Measurements from ENCODE around the gene HDAC1. TPM values are rescaled to one million over a fixed set of nuclear protein-coding genes. Genes with fewer than 3 reads are reported as not detected.
"Not testable (repeated sequence)": the region's sequence is repeated elsewhere in the genome, so short reads cannot be mapped to it uniquely, and the experiment has no call there.

Gene HDAC1
- total RNA-seq, 4 donors from 2014 or later, result 78.2 to 96.8 (median 85.0) TPM

DNA sequence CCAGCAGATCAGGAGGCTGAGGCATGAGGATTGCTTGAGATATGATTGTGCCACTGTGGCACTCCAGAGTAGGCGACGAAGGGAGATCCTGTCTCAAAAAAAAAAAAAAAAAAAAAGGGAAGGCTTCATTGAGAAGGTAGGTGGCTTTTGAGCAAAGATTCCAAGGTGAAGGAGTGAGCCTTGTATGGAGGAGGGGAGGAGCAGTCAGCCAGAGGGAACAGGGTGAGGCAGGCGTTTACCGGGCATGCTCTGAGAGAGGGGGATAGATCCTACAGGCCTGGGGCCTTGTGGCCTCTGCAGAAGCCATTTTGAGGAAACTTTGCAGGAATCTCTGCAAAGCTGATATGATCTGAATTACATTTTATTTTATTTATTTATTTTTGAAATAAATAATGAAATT lies 5.1 kb upstream of the HDAC1 start:
- H3K4me1 ChIP-seq, result peaks cover 0 to 5% of the 10 kb centered on the region in 2 donors
- no peak for TF ChIP-seq POLR2A (IDR thresholded peaks at IDR 0.05)
- TF ChIP-seq, protein P1, sequence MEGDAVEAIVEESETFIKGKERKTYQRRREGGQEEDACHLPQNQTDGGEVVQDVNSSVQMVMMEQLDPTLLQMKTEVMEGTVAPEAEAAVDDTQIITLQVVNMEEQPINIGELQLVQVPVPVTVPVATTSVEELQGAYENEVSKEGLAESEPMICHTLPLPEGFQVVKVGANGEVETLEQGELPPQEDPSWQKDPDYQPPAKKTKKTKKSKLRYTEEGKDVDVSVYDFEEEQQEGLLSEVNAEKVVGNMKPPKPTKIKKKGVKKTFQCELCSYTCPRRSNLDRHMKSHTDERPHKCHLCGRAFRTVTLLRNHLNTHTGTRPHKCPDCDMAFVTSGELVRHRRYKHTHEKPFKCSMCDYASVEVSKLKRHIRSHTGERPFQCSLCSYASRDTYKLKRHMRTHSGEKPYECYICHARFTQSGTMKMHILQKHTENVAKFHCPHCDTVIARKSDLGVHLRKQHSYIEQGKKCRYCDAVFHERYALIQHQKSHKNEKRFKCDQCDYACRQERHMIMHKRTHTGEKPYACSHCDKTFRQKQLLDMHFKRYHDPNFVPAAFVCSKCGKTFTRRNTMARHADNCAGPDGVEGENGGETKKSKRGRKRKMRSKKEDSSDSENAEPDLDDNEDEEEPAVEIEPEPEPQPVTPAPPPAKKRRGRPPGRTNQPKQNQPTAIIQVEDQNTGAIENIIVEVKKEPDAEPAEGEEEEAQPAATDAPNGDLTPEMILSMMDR (IDR thresholded peaks at IDR 0.05), result no peak
- no peaks in the 10 kb centered on the region for H3K9me3 ChIP-seq
- no peak overlapping the region for H3K4me3 ChIP-seq (replicated peaks in 1 of 3)
- H3K27ac ChIP-seq, result no peak overlapping the region
- 48 to 62% methylated on average over 4 of the region's 4 CpGs for WGBS, 2 donors
- intact Hi-C loops (cut with DNase I), result no loop called here
- H3K27me3 ChIP-seq, result no peaks in the 10 kb centered on the region
- DNase-seq, result peak; percentile 68 to 72
- no peaks in the 10 kb centered on the region for H3K36me3 ChIP-seq

DNA sequence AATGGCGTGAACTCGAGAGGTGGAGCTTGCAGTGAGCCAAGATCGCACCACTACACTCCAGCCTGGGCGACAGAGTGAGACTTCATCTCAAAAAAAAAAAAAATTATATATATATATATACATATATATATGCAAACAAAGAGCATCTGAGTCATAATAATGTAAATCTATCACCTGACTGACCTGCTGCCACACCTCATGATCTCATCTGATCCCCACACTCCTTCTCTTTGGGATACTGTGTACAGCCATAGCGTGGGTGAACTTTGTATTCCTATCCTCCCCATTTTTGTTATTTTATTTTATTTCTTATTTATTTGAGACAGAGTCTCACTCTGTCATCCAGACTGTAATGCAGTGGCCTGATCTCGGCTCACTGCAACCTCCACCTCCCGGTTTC lies 2.6 kb upstream of the HDAC1 start:
- 92 to 96% methylated on average over 7 of the region's 7 CpGs for WGBS, 2 donors
- H3K4me1 ChIP-seq, result peaks cover 0 to 14% of the 10 kb centered on the region in 2 donors
- no peaks in the 10 kb centered on the region for H3K27me3 ChIP-seq
- DNase-seq, result no peak
- H3K4me3 ChIP-seq (replicated peaks in 1 of 3), result no peak overlapping the region
- TF ChIP-seq, protein P1 (IDR thresholded peaks at IDR 0.05), result no peak
- intact Hi-C loops (cut with DNase I), result no loop called here
- H3K27ac ChIP-seq, result no peak overlapping the region
- H3K36me3 ChIP-seq, result no peaks in the 10 kb centered on the region
- no peaks in the 10 kb centered on the region for H3K9me3 ChIP-seq

DNA sequence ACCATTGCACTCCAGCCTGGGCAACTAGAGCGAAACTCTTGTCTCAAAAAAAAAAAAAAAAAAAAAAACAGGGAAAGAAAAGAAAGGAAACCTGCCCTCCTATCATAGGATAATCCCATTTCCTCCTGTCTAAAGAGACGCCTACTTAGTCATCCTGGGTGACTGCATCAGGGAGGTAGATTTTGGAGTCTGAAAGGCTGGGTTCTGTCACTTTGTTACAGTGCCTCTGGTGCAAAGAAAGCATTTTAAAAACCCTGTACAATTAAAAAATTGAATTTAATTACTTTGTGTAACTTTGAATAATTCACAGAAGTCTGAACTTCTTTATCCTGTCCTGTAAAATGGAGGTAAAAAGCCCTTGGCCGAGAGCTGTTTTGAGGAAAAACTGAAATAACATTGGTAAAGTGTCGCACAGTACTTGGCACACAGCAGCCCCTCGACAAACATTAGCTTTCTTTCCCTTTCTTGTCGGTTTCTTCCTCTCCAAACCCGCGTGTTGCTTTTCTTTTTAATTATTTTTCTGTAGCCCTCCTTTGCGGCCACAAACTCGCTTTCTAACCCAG lies 657 bp upstream of the HDAC1 start:
- H3K9me3 ChIP-seq, result no peaks in the 10 kb centered on the region
- H3K27ac ChIP-seq, result peak overlapping the region; percentile 78 to 91 (median 79)
- TF ChIP-seq, protein P1 (IDR thresholded peaks at IDR 0.05), result no peak
- TF ChIP-seq POLR2A (IDR thresholded peaks at IDR 0.05), result no peak
- H3K36me3 ChIP-seq, result no peaks in the 10 kb centered on the region
- no peak for DNase-seq
- H3K4me3 ChIP-seq (replicated peaks in 1 of 3), result peak overlapping the region in 2 of 3 donors; percentile 78 to 98
- H3K27me3 ChIP-seq, result no peaks in the 10 kb centered on the region
- WGBS, 2 donors, result 69 to 73% methylated on average over 10 of the region's 10 CpGs
- H3K4me1 ChIP-seq, result peaks cover 0 to 14% of the 10 kb centered on the region in 2 donors
- intact Hi-C loops (cut with DNase I), result loop anchor here (10.0 kb wide), 1 partner anchor 56 kb away; no protein-coding TSS in a partner anchor

DNA sequence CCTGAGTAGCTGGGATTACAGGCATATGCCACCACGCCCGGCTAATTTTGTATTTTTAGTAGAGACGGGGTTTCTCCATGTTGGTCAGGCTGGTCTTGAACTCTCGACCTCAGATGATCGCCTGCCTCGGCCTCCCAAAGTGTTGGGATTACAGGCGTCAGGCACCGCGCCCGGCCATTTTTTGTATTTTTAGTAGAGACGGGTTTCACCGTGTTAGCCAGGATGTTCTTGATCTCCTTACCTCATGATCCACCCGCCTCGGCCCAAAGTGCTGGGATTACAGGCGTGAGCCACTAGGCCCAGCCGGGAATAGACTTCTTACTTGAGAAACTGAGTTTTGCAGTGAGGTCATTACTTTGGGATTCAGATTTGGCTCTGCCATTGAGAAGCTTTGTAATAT lies 6.3 kb downstream of the HDAC1 start:
- H3K9me3 ChIP-seq; DNase-seq; H3K4me3 ChIP-seq (replicated peaks in 1 of 3); H3K4me1 ChIP-seq; H3K27ac ChIP-seq; H3K36me3 ChIP-seq; H3K27me3 ChIP-seq: not testable (repeated sequence)
- intact Hi-C loops (cut with DNase I), result loop anchor here (10.0 kb wide), 1 partner anchor 63 kb away; no protein-coding TSS in a partner anchor
- WGBS, 2 donors, result 95% methylated on average over 16 of the region's 16 CpGs

DNA sequence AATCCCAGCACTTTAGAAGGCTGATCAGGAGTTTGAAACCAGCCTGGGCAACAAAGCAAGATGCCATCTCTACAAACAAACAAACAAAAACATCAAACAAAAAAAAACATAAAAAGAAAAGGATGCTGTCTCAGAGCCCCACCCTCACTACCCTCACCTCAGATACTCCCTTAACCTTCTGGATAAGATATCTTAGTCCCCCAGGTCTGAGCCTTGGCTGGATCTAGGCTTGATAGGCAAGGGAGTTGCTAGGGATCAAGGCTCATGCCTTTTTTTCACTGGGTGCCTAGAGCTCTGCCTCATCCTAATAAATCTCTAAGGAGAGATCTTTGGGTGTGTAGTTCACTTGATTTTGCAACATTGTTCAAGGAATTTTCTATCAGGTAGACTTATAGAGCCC lies 7.4 kb downstream of the HDAC1 start:
- no peak for DNase-seq
- H3K4me1 ChIP-seq, result peaks cover 0 to 2% of the 10 kb centered on the region in 2 donors
- peaks cover 10 to 16% of the 10 kb centered on the region in 2 donors for H3K36me3 ChIP-seq
- TF ChIP-seq, protein P1 (IDR thresholded peaks at IDR 0.05), result no peak
- no peak for TF ChIP-seq POLR2A (IDR thresholded peaks at IDR 0.05)
- H3K9me3 ChIP-seq, result no peaks in the 10 kb centered on the region
- H3K27me3 ChIP-seq, result no peaks in the 10 kb centered on the region
- no peak overlapping the region for H3K27ac ChIP-seq
- intact Hi-C loops (cut with DNase I), result loop anchor here (10.0 kb wide), 1 partner anchor 65 kb away; no protein-coding TSS in a partner anchor
- no peak overlapping the region for H3K4me3 ChIP-seq (replicated peaks in 1 of 3)
